COLO668 (cell line): ENCODE data around the gene IFT27.
"Not testable (repeated sequence)": the region's sequence is repeated elsewhere in the genome, so short reads cannot be mapped to it uniquely, and the experiment has no call there.

ENCODE experiments used
- DNase-seq: peaks from one replicate; lab custom pipeline; 2025; ENCODE audit not compliant: unreplicated experiment; lab: John Stamatoyannopoulos, UW

The IFT27 gene

DNA sequence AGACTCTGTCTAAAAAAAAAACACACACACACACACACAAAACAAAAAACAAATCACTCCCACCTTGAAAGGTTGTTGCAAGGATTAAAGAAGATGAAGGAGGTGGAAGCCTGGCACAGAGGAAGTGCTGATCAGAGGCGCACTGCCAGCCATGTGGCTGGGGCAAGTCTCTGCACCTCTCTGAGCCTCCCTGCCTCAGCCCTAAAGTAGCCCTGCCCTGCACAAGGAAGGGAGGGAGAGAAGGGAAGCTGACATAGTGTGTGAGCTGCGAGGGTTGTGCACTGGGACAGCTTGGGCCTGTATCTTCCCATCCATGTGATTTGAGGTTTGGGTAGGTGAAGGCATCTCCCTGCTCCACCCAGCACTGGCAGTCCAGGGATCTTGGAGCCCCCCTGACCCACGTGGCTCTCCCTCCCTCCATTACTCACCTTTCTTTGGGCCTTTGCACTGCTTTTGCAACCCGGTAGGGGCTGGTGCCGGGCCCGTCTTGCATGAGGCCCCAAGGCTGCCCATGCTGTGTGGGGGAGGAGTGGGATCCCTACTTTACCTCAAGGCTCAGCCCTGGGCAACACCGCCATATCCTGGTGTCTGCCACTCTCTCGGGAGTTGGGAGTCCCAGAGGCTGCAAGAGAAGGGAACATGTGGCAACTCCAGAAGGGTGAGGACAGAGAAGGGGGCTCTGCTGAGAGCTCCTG is 30.5 kb downstream of the IFT27 start:
- DNase-seq, result no peak

DNA sequence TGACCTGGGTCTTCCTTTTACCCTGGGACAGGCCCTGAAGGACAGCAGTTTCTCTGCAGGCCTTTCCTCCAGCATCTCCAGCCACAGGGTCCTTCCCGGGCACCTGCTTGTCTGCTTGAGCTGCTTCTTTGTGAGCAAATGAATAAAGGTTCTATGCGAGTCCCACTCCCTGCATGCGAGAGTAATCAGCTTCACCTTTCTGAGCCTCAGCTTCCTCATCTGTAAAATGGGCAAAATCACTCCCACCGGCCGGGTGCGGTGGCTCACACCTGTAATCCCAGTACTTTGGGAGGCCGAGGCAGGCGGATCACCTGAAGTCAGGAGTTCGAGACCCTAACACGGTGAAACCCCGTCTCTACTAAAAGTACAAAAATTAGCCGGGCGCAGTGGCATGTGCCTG is 31.1 kb downstream of the IFT27 start:
- no peak for DNase-seq

DNA sequence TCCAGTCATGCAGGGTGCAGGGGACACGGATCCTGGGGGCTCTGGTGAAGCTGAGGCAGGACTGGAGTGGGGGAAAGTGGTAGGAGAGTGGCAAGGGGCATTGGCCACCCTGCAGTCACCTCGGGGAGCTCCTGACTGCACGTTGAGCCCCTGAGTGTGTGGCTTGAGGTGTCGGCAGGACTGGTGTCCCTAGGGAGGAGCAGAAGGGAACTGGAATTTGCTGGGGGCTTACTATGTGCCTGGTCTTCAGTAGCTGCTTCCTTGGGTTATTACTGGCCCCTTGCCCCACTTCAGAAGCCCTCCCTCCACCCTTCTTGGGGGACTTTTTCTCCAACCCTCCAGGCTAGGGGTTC is 31.5 kb downstream of the IFT27 start:
- no peak for DNase-seq

DNA sequence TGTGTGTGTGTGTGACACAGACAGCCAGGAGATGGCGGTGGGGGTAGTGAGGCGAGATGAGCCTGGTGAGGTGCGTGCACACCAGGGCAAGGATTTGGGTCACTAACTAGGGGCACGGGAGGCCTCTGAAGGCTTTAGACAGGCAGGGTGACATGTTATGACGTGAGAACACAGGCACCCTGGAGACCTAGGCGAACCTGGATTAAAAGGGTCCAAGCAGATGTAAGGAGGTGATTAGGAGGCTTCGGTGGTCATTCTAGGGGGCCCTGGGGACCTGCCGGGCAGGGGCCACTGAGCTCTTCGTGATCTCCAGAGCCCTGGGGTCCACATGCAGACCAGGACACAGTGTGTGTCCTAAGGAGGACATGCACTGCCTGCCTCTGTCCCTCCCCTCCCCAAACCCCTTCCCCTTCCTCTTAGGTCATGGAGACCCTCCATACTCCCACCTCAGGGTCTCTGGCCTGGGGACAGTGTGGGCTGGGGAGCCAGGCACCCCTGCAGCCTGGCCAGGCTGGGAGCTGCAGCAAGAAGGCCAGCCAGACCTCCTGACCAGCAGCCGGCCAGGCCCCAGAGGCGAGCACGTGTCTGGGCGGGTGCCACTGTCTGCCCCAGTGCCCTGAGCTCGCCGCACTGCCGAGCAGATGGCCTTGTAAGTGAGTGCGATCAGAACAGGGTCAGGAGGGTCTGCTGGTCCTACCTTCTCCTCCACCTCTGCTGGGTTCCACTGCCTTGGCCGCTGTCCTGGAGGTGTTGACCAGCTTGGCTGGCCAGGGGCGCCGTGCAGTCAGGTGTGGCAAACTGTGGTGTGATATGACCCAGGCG is 32.1 kb downstream of the IFT27 start:
- DNase-seq, result no peak

DNA sequence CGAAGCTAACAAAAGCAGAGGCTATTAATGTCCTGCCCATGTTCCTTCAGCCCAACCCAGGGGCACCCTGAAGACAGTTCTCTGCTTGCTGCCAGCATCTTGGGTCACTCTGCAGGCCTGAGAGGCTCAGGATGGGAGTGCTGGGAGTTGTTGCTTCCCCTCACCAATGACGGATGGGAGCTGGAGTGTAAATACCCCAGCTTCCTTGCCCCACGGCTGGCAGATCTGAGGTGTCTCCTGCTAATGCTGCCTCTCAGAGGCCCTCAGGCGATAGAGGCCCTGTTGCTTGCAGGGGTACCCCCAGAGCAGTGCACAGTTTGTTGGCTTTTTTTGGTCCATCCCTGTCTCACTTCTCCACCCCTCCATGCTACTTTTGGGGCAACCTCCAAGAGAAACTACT is 32.9 kb downstream of the IFT27 start:
- no peak for DNase-seq

DNA sequence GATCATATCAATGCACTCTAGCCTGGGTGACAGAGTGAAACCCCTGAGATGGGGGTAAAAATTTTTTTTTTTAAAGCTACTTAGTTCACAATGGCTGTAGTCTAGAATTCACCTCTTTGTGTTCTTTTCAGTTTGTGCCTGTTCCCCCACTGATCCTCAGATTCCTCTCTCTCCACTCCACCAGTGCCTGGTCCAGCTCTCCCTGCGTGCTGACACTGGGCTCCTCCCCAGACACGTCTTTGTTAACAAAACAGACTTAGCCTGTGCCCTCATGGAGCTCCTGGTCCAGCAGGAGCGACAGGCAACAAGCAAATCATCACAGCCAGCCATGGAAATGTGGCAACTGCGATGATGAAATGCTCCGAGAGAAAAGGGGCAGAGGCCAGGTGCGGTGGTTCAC is 34.0 kb downstream of the IFT27 start:
- no peak for DNase-seq

DNA sequence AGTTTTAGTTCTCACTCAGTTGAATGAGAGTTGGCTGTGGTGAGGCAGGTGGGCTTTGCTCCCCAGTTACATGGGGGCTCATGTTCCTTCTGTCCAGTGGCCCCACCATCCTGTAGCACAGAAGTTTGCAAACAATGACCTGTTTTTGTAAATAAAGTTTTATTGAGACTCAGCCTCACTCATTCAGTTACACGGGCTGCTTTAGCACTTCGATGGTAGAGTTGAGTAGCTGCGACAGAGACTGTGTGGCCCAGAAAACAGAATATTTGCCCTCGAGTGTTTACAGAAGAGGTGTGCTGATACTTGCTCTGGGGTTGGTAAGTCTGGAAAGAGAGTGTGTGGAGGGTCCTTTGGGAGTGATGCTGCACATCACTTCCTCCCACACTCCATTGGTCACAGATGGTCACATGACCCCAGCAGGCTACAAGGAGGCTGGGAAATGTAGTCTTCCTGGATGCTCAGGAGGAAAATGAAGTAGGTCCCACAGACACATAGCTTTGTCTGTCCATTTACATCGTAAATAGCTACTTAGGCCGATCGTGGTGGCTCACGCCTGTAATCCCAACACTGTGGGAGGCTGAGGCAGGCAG is 34.6 kb downstream of the IFT27 start:
- no peak for DNase-seq

DNA sequence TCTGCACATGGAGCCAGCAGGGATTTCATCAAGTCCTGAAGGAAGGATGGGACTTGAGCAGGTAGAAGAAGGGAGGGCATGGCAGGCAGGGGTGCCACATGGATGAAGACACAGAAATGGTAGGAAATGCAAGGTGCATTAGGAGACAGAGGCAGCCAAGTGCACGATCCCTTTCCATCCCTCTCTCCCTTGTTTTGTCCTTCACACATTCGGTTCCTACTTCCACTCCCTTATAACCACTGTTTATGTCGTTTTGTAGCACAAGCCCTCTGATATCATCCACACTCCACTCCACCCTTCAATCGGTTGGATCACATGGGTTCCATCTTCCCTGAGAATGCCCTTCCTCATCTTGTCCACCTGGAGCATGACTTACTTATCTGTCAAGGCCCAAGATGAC is 35.2 kb downstream of the IFT27 start:
- DNase-seq, result no peak

DNA sequence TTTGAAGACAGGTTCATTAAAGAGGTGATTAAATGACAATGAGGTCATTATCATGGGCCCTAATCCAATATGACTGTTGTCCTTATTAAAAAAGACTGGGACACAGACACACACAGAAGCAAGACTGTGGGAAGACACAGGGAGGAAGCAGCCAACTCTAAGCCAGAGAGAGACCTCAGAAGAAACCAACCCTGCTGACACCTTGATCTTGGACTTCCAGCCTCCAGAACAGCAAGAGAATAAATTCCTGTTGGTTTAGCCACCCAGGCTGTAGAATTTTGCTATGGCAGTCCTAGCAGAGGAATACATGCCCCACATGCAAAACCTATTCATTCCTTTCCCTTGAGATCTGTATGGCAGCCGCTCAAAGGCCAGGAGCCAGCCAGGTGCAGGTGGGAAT is 36.7 kb downstream of the IFT27 start:
- no peak for DNase-seq

DNA sequence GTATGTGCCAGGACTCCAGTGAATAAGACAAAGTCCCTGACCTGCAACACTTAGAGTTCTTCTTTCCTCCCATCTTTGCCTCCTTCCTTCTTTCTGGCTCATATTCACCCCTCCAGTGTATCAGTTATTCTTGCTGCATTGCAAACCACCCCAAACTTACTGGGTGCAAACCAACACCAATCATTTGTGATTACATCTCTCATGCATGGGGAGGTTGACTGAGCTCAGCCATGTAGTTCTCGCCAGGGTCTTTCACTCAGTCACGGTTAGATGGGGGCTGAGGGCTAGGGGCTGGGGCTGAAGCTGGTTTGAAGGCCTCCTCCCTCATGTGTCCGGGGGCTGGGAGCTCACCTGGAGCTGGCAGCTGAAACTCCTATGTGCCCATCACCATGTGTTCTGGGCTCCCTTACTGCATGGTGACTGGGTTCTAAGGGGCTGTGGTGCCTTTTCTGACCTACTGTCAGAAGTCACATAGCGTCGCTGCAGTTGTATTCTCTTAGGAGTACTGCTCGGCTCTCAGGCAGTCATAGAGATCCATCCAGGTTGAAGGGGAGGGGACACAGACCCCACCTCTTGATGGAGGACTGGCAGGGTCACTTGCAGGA is 37.4 kb downstream of the IFT27 start:
- DNase-seq, result no peak

DNA sequence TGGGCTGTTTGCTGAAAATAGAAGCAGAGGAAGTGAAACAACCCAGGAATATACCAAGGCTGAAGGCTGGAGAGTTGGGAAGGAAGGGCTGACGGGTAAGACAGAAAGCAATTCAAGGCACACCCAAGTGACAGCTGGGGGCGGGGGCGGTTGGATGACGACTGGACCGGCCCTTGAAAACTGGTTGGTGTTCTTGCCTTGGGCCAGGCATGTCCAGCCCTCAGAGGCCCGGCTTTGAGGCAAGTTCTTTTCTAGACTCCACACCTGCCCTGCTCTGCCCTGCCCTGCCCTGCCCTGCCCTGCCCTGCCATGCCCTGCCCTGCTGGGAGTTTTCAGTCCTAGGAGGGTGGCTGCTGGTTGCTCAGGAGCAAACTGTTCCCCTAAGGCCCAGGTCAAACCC is 38.1 kb downstream of the IFT27 start:
- no peak for DNase-seq

DNA sequence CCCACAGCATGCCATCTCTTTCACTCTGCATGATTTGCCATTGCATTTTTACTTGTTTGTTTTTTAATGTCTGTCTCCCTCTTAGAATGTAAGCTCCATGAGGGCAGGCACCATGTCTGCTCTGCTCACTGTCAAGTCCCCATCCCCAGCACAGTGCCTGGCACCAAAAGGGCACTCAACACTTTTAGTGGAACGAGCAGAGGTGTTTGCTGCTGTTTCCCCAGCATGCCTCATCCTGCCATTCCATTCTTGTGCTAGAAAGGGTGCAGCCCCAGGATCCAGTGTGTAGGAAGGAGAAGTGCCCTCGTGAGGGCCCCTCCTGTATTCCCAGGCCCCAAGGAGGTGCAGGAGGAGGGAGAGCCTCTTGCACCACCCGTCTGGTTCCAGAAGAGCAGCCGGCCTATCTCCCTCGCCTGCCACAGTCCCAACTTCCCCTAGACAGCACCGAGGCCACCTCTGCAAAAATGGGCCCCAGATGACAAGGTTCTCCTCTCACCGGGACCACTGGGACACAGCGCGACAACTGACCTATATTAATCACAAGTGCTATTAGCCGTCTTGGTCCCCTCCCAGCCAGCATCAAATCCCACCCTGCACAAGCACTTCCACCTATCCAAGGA is 39.1 kb downstream of the IFT27 start:
- no peak for DNase-seq

DNA sequence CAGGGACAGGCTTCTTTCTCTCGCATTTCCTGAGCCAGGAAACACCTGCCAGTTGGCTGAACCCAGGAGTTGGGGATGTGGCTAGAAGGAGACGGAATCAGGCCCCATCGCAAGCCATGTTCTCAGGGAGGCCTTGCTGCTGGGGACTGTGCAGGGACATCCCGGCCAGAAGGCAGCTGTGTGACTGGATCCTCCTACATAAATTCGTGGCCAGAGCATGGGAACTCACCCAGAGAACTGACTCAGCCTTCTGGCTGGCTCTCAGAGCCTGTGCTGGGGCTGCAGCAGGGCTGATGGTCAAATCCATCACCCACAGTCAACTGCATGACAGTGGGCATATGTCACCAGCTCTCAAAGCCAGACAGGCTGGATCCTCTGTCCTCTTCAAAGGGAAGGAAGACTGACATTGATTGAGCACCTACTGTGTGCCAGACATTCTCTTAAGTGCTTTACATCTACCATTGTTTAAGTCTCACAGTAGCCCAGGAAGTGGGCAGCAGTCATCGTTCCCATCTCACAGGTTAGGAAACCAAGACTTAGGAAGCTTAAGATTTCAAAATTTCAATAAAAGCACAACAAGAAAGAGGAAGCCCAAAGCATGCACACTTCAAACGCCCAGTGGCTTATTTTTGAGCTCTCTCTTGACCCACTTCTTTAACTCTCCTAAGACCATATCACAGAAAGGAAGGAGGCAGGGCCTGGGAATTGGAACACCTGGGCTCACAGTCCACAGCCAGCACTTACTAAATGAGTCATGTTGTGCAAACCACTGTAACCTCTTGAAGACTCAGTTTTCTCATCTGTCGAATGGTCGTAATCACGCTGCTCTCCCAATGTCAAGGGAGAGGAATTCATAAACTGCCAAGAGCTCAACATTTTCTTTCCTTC is 41.5 kb downstream of the IFT27 start:
- DNase-seq, result no peak

DNA sequence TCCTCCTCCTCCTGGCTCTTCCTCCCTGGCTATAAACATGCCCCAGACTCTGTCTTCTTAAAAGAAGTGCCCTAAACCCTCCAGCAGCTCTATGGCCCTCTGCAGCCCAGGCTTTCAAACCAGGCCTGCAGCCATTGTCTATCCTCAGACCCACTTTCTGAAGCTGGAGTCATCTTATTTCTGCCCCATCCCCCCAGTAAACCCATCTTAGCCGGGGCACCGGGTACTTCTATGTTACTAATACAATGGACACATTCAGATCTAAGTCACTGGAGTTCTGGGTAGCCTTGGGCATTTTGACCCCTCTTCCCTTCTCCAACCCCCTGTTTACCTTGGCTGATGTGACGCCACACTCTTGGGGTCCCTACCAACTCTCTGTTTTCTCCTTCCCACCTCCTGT is 42.6 kb downstream of the IFT27 start:
- DNase-seq, result no peak

DNA sequence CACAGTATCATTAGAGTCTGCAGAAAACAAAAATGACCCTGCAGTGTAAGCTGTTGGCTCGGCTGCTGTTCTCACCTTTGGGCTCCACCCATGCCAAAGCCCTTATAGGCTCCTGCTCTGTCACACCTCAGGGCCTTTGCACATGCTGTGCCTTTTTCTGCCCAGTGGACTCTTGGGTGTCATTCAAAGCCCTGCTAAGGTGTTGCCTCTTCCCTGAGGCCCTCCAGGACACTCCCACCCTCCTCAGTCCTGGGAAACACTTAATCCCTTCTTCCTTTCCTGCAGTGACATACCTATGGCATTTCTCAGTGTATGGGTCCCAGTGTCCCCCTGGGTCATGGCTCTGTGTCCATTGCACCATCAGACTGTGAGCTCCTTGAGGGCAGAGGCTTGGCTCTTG is 43.3 kb downstream of the IFT27 start:
- DNase-seq, result no peak

DNA sequence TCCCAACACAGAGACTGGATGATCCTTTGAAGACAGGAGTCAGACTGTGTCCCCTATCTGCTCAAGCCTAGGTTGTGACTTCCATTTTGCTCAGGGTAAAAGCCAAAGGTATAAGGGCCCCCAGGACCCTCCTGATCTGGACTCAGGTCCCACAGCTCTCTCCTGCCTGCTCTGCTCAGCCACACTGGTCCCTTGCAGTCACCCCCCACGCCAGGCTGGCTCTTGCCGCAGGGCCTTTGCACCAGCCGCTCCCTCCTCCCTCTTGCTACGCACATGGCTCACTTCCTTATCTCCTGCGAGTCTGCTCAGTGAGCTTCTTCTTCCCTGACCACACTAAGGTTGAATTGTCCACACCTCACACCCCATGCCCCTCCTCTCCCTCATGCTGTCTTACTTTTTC is 44.0 kb downstream of the IFT27 start:
- DNase-seq, result no peak

DNA sequence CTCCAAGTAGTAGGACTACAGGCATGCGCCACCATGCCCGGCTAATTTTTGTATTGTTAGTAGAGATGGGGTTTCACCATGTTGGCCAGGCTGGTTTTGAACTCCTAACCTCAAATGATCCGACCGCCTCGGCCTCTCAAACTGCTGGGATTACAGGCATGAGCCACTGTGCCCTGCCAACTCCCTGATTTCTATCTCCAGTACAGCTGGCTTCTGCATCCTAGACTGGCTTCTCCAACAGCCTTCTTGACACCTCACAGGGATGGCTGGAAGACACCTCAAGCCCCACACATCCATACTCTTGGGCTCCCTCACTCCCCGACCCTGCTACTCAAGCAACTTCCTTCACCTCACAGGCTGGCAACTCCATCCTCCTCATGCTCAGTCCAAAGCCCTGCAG is 44.6 kb downstream of the IFT27 start:
- not testable (repeated sequence) for DNase-seq

DNA sequence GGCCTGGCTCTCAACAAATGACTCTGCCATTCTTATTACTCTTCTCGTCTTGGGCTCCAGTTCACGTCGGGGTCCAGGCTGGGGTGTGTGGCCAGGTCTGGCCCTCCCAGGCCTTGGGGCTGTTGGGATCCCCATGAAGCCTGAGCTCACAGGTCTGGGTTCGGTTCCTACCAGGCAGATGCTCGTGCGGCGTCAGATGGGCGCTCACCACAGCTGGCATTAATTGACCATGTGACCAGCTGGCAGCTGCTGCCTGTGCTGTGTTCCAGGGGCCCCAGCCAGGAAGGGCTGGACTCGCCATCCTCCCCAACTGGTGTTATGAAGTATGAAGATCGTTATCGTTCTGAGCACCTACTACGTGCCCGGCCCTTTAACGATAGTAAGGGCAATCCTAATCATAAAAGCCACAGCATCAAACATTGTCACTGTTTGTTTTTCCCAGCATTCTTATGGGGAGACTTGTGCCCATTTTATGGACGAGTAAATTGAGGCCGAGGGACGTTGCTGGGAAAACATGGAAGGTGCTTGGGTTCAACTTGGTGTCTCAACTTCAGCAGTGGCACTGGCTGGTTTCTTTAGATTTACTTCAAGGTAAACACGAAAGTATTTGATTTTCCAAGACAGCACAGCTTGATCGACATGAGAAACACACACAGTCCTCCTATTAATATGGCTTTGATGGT is 45.6 kb downstream of the IFT27 start:
- DNase-seq, result no peak

DNA sequence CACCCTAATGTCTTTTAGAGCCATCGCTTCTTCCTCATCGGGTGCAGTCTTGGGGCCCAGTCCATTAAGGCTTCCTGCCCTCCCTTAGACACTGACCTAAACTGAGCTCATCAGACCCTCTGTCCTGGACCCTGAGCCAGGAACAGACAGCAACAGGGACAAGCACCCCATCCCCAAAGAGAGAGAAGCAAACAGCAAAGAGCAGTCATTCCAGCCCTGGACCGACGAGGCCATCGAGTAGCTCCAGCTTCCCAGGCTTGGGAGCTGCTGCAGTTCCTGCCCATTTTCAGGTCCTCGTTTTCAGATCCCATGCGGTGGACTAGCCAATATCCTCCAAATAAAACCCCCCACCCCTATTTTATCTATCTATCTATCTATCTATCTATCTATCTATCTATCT is 46.6 kb downstream of the IFT27 start:
- no peak for DNase-seq

DNA sequence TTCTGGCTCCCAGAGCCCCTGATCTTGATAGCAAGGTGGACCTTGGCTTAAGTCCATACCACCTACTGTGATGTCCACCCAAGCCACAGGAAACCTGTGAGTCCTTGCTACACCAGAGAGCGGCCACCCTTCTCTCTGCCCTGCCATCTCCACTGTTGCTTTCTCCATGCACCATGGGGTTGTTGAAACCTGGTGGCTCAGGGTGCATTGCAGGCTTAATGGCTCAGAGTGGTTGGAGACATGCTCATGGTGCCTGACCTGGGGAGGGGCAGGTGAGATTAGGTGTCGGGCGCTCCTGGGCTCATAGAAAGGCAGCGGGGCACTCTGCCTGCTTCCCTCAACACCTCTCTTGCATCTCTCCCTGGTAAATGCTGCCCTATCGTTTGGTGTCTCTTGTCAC is 47.4 kb downstream of the IFT27 start:
- no peak for DNase-seq
